IMR-90 (cell line): ENCODE measurements around the gene TJP3. TPM values are rescaled to one million over a fixed set of nuclear protein-coding genes. Genes with fewer than 3 reads are reported as not detected.

Experiments used
- ATAC-seq: fragments of 200-7000 bp; cut with Tn5 transposase; 2 replicates; pipeline ENCODE4 v1.9.1; 2020; ENCODE audit warnings: low read depth, mild to moderate bottlenecking, moderate library complexity
- BruUV-seq: library from RNA; stranded (reverse); fragments of 400-500 nt; replicated peaks from 2 replicates; lab custom pipeline; 2021; lab: Mats Ljungman, UMichigan
- CTCF ChIA-PET: fragments of 300-600 bp; formaldehyde crosslinking; extraction: SDS; loops from one replicate; lab custom pipeline; 2021; ENCODE audit warnings: antibody characterized with exemption; lab: Yijun Ruan, JAX
- POLR2A ChIA-PET: fragments of 300-600 bp; sonication (Branson Sonifier 250); formaldehyde crosslinking; loops from one replicate; lab custom pipeline; 2022; ENCODE audit warnings: antibody characterized with exemption; ENCODE audit not compliant: unreplicated experiment; lab: Charles Lee
- DNase-seq: peaks from one replicate; pipeline ENCODE4 v3.0.0; 2013
- H2AFZ ChIP-seq: replicated peaks from 2 replicates; pipeline ENCODE3; 2013; ENCODE audit warnings: low read length, mild to moderate bottlenecking; ENCODE audit not compliant: poor library complexity
- H2AK5ac ChIP-seq: 2 replicates; pipeline ENCODE4 v1.6.1; 2013; ENCODE audit warnings: low read depth, low read length, inconsistent platforms
- H2AK9ac ChIP-seq: replicated peaks from 2 replicates; pipeline ENCODE3; 2013; ENCODE audit warnings: mild to moderate bottlenecking, low read depth, low read length, moderate library complexity; ENCODE audit not compliant: poor library complexity
- H2BK120ac ChIP-seq: 2 replicates; pipeline ENCODE4 v1.6.1; 2013; ENCODE audit warnings: low read depth, low read length, inconsistent platforms
- H2BK15ac ChIP-seq: 3 replicates; pipeline ENCODE4 v1.6.1; 2013; ENCODE audit warnings: low read depth, low read length, inconsistent platforms
- H2BK20ac ChIP-seq: 2 replicates; pipeline ENCODE4 v1.6.1; 2013; ENCODE audit warnings: low read depth, mild to moderate bottlenecking, inconsistent platforms, low read length, moderate library complexity
- H2BK5ac ChIP-seq: 2 replicates; pipeline ENCODE4 v1.6.1; 2013; ENCODE audit warnings: mild to moderate bottlenecking, low read depth, low read length, inconsistent platforms; ENCODE audit not compliant: poor library complexity, severe bottlenecking
- H3K14ac ChIP-seq: replicated peaks from 2 replicates; pipeline ENCODE4 v1.6.1; 2013; ENCODE audit warnings: low read depth, low read length, inconsistent platforms
- H3K18ac ChIP-seq: 2 replicates; pipeline ENCODE4 v1.6.1; 2013; ENCODE audit warnings: low read depth, low read length, control low read depth
- H3K23ac ChIP-seq: 2 replicates; pipeline ENCODE4 v1.6.1; 2013; ENCODE audit warnings: low read depth, low read length, inconsistent platforms
- H3K27ac ChIP-seq: 2 replicates; pipeline ENCODE4 v1.5.1; 2013; ENCODE audit warnings: mild to moderate bottlenecking, control low read depth, low read length; ENCODE audit not compliant: insufficient read depth
- H3K27me3 ChIP-seq: 2 replicates; pipeline ENCODE4 v1.6.1; 2013; ENCODE audit warnings: low read length; ENCODE audit not compliant: control insufficient read depth, insufficient read depth
- H3K36me3 ChIP-seq: 2 replicates; pipeline ENCODE4 v1.6.1; 2013; ENCODE audit warnings: low read length, mixed read lengths; ENCODE audit not compliant: control insufficient read depth, insufficient read depth
- H3K4ac ChIP-seq: 2 replicates; pipeline ENCODE4 v1.6.1; 2013; ENCODE audit warnings: low read depth, low read length, inconsistent platforms
- H3K4me1 ChIP-seq: 2 replicates; pipeline ENCODE4 v1.6.1; 2013; ENCODE audit warnings: low read length, mixed read lengths; ENCODE audit not compliant: control insufficient read depth, insufficient read depth
- H3K4me2 ChIP-seq: 2 replicates; pipeline ENCODE4 v1.6.1; 2013; ENCODE audit warnings: low read depth, mild to moderate bottlenecking, control low read depth, low read length, moderate library complexity
- H3K4me3 ChIP-seq: 2 replicates; pipeline ENCODE4 v1.5.1; 2013; ENCODE audit warnings: low read depth, mild to moderate bottlenecking, control low read depth, low read length, moderate library complexity; ENCODE audit not compliant: insufficient read depth
- H3K56ac ChIP-seq: 2 replicates; pipeline ENCODE4 v1.6.1; 2013; ENCODE audit warnings: low read length, inconsistent platforms; ENCODE audit not compliant: insufficient read depth; ENCODE audit errors: extremely low read depth
- H3K79me1 ChIP-seq, 2 experiments: 2 replicates each; pipeline ENCODE4 v1.6.1; 2013; ENCODE audit warnings: low read length in 2 of 2, inconsistent platforms in 1 of 2, low read depth in 1 of 2
- H3K9ac ChIP-seq: 2 replicates; pipeline ENCODE4 v1.6.1; 2013; ENCODE audit warnings: low read depth, low read length, control low read depth
- H3K9me1 ChIP-seq: 2 replicates; pipeline ENCODE4 v1.6.1; 2013; ENCODE audit warnings: low read length, inconsistent platforms; ENCODE audit not compliant: insufficient read depth
- H3K9me3 ChIP-seq: 2 replicates; pipeline ENCODE4 v1.6.1; 2013; ENCODE audit warnings: low read length; ENCODE audit not compliant: control insufficient read depth, insufficient read depth
- H4K20me1 ChIP-seq: 2 replicates; pipeline ENCODE4 v1.6.1; 2013; ENCODE audit warnings: low read length, inconsistent platforms; ENCODE audit not compliant: insufficient read depth
- H4K5ac ChIP-seq: 2 replicates; pipeline ENCODE4 v1.6.1; 2013; ENCODE audit warnings: mild to moderate bottlenecking, low read depth, low read length, control low read depth
- H4K8ac ChIP-seq, 2 experiments: 2 replicates each; pipeline ENCODE4 v1.6.1; 2013; ENCODE audit warnings: low read depth in 2 of 2, low read length in 2 of 2, control low read depth in 1 of 2, inconsistent platforms in 1 of 2
- H4K91ac ChIP-seq: 2 replicates; pipeline ENCODE4 v1.6.1; 2013; ENCODE audit warnings: low read depth, low read length, inconsistent platforms; ENCODE audit not compliant: insufficient read depth
- BHLHE40 ChIP-seq: fragments of 150-350 bp; IDR thresholded peaks from 2 replicates; pipeline ENCODE4 v1.6.1; 2016; ENCODE audit warnings: mild to moderate bottlenecking, low read depth, low read length
- MAFK ChIP-seq: IDR thresholded peaks from 2 replicates; pipeline ENCODE4 v1.6.1; 2012; ENCODE audit warnings: low read depth, low read length, improper control_type of control experiment
- MAZ ChIP-seq: IDR thresholded peaks from 2 replicates; pipeline ENCODE4 v1.6.1; 2012; ENCODE audit warnings: low read depth, mild to moderate bottlenecking, low read length, improper control_type of control experiment, moderate library complexity, borderline replicate concordance
- RCOR1 ChIP-seq: IDR thresholded peaks from 2 replicates; pipeline ENCODE4 v1.6.1; 2012; ENCODE audit warnings: mild to moderate bottlenecking, low read length, improper control_type of control experiment; ENCODE audit not compliant: insufficient replicate concordance
- WGBS, 2 experiments: methylation state at CpG; one replicate each; pipeline versions ENCODE4 v1.1.5 to v1.1.7; 2013; ENCODE audit warnings: missing lambda C conversion rate in 2 of 2; ENCODE audit not compliant: insufficient read length in 1 of 2; ENCODE audit errors: extremely low coverage in 2 of 2; 5-methylcytosine and 5-hydroxymethylcytosine counted together
- dilution Hi-C: fragments of 300-500 bp; cut with HindIII; formaldehyde crosslinking; loops from one replicate; pipeline ENCODE4 v1.14.3; 2018; ENCODE audit warnings: low sequenced_read_pairs; ENCODE audit not compliant: unreplicated experiment
- in situ Hi-C: fragments of 300-500 bp; cut with MboI; formaldehyde crosslinking; loops from 3 replicates; pipeline ENCODE4 v1.14.3; 2019; ENCODE audit warnings: low sequenced_read_pairs, inconsistent platforms, mixed read lengths
- intact Hi-C: fragments of 100-400 bp; cut with micrococcal nuclease; formaldehyde crosslinking; loops from 2 replicates; pipeline ENCODE4 v1.10.0; 2022
- microRNA-seq, 2 experiments: library from miRNA; stranded (forward) in 1 of 2; unstranded in 1 of 2; fragments of 10-50 nt in 1 of 2; fragments of <30 nt in 1 of 2; gene quantifications in 1 of 2; microRNA quantifications in 1 of 2; one replicate each; pipeline versions ENCODE3 to v1.1.0; 2013 to 2020; ENCODE audit not compliant: insufficient read depth in 1 of 2, insufficient read length in 1 of 2, unreplicated experiment in 1 of 2
- polyA plus RNA-seq, 3 experiments: library from polyadenylated mRNA; depleted of rRNA; stranded (reverse); fragments of >200 nt; gene quantifications; 2 replicates each; pipeline ENCODE4 v1.2.3, GENCODE V29; 2012; ENCODE audit warnings: low replicate concordance in 1 of 3
- small RNA-seq, 5 experiments: library from RNA; depleted of rRNA; stranded (forward); fragments of <200 nt; gene quantifications; one replicate each; pipeline ENCODE3, GENCODE V24; 2012
- total RNA-seq: library from RNA; depleted of rRNA; stranded (reverse); fragments of >200 nt; gene quantifications from 2 replicates; pipeline ENCODE4 v1.2.3, GENCODE V29; 2012; rRNA removed
- TF ChIP-seq, protein P1 (sequence below): fragments of 150-350 bp; IDR thresholded peaks from 2 replicates; pipeline ENCODE4 v1.6.1; 2017; ENCODE audit warnings: mild to moderate bottlenecking, antibody characterized with exemption, low read length, low read depth

TJP3 gene
- total and polyA plus RNA-seq, 2 of the 4 experiments (the other 2 are of a cell fraction), result not detected

DNA sequence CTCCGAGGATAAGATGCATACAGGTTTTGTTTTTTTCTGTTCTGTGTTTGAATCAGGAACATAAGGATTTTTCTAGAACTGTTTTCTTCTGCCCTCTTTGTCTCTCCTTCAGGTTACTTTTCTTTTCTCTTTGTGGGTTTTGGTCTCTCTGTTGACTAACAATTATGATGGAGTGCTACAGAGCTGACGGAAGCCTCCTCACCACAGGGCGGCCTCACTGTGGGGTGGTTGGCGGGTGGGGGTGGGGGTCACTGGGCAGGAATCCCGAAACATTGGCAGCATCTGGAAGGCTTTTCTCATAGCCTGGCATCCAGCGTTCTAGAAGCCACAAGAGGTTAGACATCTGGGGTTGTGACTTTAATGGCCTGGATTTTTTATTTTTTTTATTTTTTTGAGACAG lies 90.0 kb downstream of the TJP3 start:
- CTCF ChIA-PET, result no interaction called here

More for the DNA sequence above, 90.0 kb downstream of the TJP3 start:
- Histone ChIP-seq H3K14ac (no peak overlapping the region), H2AFZ (no peak overlapping the region), H2BK15ac (no peak overlapping the region), H3K56ac (no peak overlapping the region), H3K4me1 (no peaks in the 10 kb centered on the region), H2BK20ac (no peak overlapping the region), H3K79me1 (no peaks in the 10 kb centered on the region), H3K23ac (no peak overlapping the region), H3K27ac (no peak overlapping the region), H3K9me3 (peaks cover 8% of the 10 kb centered on the region), H2BK5ac (no peak overlapping the region), H2AK5ac (no peak overlapping the region), H4K5ac (no peak overlapping the region), H3K4ac (no peak overlapping the region), H3K27me3 (peaks cover 28% of the 10 kb centered on the region), H3K18ac (no peak overlapping the region), H4K8ac (no peak overlapping the region), H3K36me3 (no peaks in the 10 kb centered on the region), H3K4me3 (no peak overlapping the region), H3K9me1 (no peaks in the 10 kb centered on the region), H3K9ac (no peak overlapping the region), H4K91ac (no peak overlapping the region), H2AK9ac (no peak overlapping the region), H2BK120ac (no peak overlapping the region), H4K20me1 (no peaks in the 10 kb centered on the region), H3K4me2 (no peak overlapping the region)
- dilution Hi-C loops (no loop called here), in situ Hi-C loops (no loop called here), intact Hi-C loops (no loop called here)
- ATAC-seq (no peak), DNase-seq (no peak)
- no peak for TF ChIP-seq RCOR1
- TF ChIP-seq MAFK, result no peak
- TF ChIP-seq, protein P1, sequence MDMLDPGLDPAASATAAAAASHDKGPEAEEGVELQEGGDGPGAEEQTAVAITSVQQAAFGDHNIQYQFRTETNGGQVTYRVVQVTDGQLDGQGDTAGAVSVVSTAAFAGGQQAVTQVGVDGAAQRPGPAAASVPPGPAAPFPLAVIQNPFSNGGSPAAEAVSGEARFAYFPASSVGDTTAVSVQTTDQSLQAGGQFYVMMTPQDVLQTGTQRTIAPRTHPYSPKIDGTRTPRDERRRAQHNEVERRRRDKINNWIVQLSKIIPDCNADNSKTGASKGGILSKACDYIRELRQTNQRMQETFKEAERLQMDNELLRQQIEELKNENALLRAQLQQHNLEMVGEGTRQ, result no peak
- TF ChIP-seq BHLHE40, result no peak
- TF ChIP-seq MAZ, result no peak
- POLR2A ChIA-PET, result no interaction called here
- BruUV-seq, result no TSS peak
- no CpG with 5 or more reads among the region's 6 CpGs for WGBS, 2 experiments

Small RNAs within 50 kb of the gene (microRNA-seq; reads per million reads assigned to microRNA genes)
- gene AC005777.1 (ENCODE audit: insufficient read depth, insufficient read length), result not detected

Small RNAs within 50 kb of the gene (small RNA-seq; reads per million reads assigned to genes)
- gene AC005777.1, result 0 reads per million in 5 experiments

Other genes starting within 250 kb of the TJP3 start
- not detected in 2 replicates for gene SMIM24, start 227.9 kb upstream of the TJP3 start, total RNA-seq
- gene SMIM24, start 227.9 kb upstream of the TJP3 start, polyA plus RNA-seq (2012; rRNA removed), result not detected in 2 replicates
- gene SMIM44, start 224.9 kb upstream of the TJP3 start, total RNA-seq, result not detected in 2 replicates
- not detected in 2 replicates for gene SMIM44, start 224.9 kb upstream of the TJP3 start, polyA plus RNA-seq (2012; rRNA removed)
- 3.2 and 4.2 TPM in 2 replicates for gene DOHH, start 207.7 kb upstream of the TJP3 start, total RNA-seq
- gene DOHH, start 207.7 kb upstream of the TJP3 start, polyA plus RNA-seq (2012; rRNA removed), result 9.2 and 13.6 TPM in 2 replicates
- 21.5 and 24.4 TPM in 2 replicates for gene FZR1, start 202.1 kb upstream of the TJP3 start, total RNA-seq
- gene FZR1, start 202.1 kb upstream of the TJP3 start, polyA plus RNA-seq (2012; rRNA removed), result 47.8 and 56.3 TPM in 2 replicates
- gene TEKTIP1, start 169.2 kb upstream of the TJP3 start, total RNA-seq, result not detected in 2 replicates
- not detected in 2 replicates for gene TEKTIP1, start 169.2 kb upstream of the TJP3 start, polyA plus RNA-seq (2012; rRNA removed)
- 20.4 and 25.0 TPM in 2 replicates for gene MFSD12, start 150.8 kb upstream of the TJP3 start, total RNA-seq
- 77.2 and 85.1 TPM in 2 replicates for gene MFSD12, start 150.8 kb upstream of the TJP3 start, polyA plus RNA-seq (2012; rRNA removed)
- 57.5 and 59.4 TPM in 2 replicates for gene HMG20B, start 135.4 kb upstream of the TJP3 start, total RNA-seq
- 63.8 and 76.9 TPM in 2 replicates for gene HMG20B, start 135.4 kb upstream of the TJP3 start, polyA plus RNA-seq (2012; rRNA removed)
- under 0.01 TPM in 2 replicates for gene GIPC3, start 122.9 kb upstream of the TJP3 start, total RNA-seq
- 0.36 and 0.42 TPM in 2 replicates for gene GIPC3, start 122.9 kb upstream of the TJP3 start, polyA plus RNA-seq (2012; rRNA removed)
- gene TBXA2R, start 101.5 kb upstream of the TJP3 start, total RNA-seq, result 0.28 and 0.36 TPM in 2 replicates
- 2.3 and 3.6 TPM in 2 replicates for gene TBXA2R, start 101.5 kb upstream of the TJP3 start, polyA plus RNA-seq (2012; rRNA removed)
- gene CACTIN, start 81.6 kb upstream of the TJP3 start, total RNA-seq, result 10.8 and 12.8 TPM in 2 replicates
- gene CACTIN, start 81.6 kb upstream of the TJP3 start, polyA plus RNA-seq (2012; rRNA removed), result 19.5 and 25.1 TPM in 2 replicates
- 10.8 and 13.6 TPM in 2 replicates for gene PIP5K1C, start 7.9 kb upstream of the TJP3 start, total RNA-seq
- 23.3 and 28.0 TPM in 2 replicates for gene PIP5K1C, start 7.9 kb upstream of the TJP3 start, polyA plus RNA-seq (2012; rRNA removed)
- 8.6 and 9.5 TPM in 2 replicates for gene APBA3, start 53.3 kb downstream of the TJP3 start, total RNA-seq
- 18.4 and 21.0 TPM in 2 replicates for gene APBA3, start 53.3 kb downstream of the TJP3 start, polyA plus RNA-seq (2012; rRNA removed)
- gene MRPL54, start 54.3 kb downstream of the TJP3 start, total RNA-seq, result 55.9 and 68.6 TPM in 2 replicates
- 75.7 and 96.5 TPM in 2 replicates for gene MRPL54, start 54.3 kb downstream of the TJP3 start, polyA plus RNA-seq (2012; rRNA removed)
- not detected in 2 replicates for gene RAX2, start 63.8 kb downstream of the TJP3 start, total RNA-seq
- not detected in 2 replicates for gene RAX2, start 63.8 kb downstream of the TJP3 start, polyA plus RNA-seq (2012; rRNA removed)
- not detected in 2 replicates for gene MATK, start 78.0 kb downstream of the TJP3 start, total RNA-seq
- gene MATK, start 78.0 kb downstream of the TJP3 start, polyA plus RNA-seq (2012; rRNA removed), result not detected in 2 replicates
- gene ZFR2, start 160.7 kb downstream of the TJP3 start, total RNA-seq, result 0.28 TPM in 1 of 2 replicates, not detected in the other
- gene ZFR2, start 160.7 kb downstream of the TJP3 start, polyA plus RNA-seq (2012; rRNA removed), result 0.10 and 0.19 TPM in 2 replicates
- gene ATCAY, start 172.3 kb downstream of the TJP3 start, total RNA-seq, result 0.28 and 0.36 TPM in 2 replicates
- gene ATCAY, start 172.3 kb downstream of the TJP3 start, polyA plus RNA-seq (2012; rRNA removed), result 0.19 and 0.31 TPM in 2 replicates
- not detected in 2 replicates for gene NMRK2, start 224.7 kb downstream of the TJP3 start, total RNA-seq
- gene NMRK2, start 224.7 kb downstream of the TJP3 start, polyA plus RNA-seq (2012; rRNA removed), result not detected in 2 replicates